PC-3 (cell line): ENCODE data around the gene WWC1. TPM values are rescaled to one million over a fixed set of nuclear protein-coding genes. Genes with fewer than 3 reads are reported as not detected.

Experiments
- ATAC-seq: fragments of 200-7000 bp; cut with Tn5 transposase; 2 replicates; pipeline ENCODE4 v1.9.1; 2020; ENCODE audit warnings: mild to moderate bottlenecking, moderate library complexity
- BruUV-seq: library from RNA; stranded (reverse); fragments of 400-500 nt; replicated peaks from 2 replicates; lab custom pipeline; 2021; lab: Mats Ljungman, UMichigan
- CTCF ChIA-PET: fragments of 300-600 bp; sonication (Branson Sonifier 250); formaldehyde crosslinking; loops from one replicate; lab custom pipeline; 2022; ENCODE audit warnings: antibody characterized with exemption; lab: Charles Lee
- POLR2A ChIA-PET: fragments of 300-600 bp; sonication (Branson Sonifier 250); formaldehyde crosslinking; loops from one replicate; lab custom pipeline; 2022; ENCODE audit warnings: antibody characterized with exemption; ENCODE audit not compliant: unreplicated experiment; lab: Charles Lee
- DNase-seq: peaks from one replicate; pipeline ENCODE4 v3.0.0-alpha.2; 2015
- H2AFZ ChIP-seq: fragments of 300-600 bp; sonication (generic); 2 replicates; pipeline ENCODE4 v1.6.0; 2016; ENCODE audit warnings: antibody characterized with exemption, low read length
- H3F3A ChIP-seq: fragments of 300-600 bp; sonication (generic); one replicate; pipeline ENCODE4 v1.6.0; 2017; ENCODE audit warnings: antibody characterized with exemption, low read length, control low read depth, mild to moderate bottlenecking; ENCODE audit not compliant: unreplicated experiment
- H3K27ac ChIP-seq: fragments of 300-600 bp; sonication (generic); 2 replicates; pipeline ENCODE4 v1.5.1; 2016; ENCODE audit warnings: mild to moderate bottlenecking, low read length
- H3K27me3 ChIP-seq: fragments of 300-600 bp; sonication (generic); 2 replicates; pipeline ENCODE4 v1.6.1; 2016; ENCODE audit warnings: low read length, mixed read lengths
- H3K36me3 ChIP-seq: fragments of 300-600 bp; sonication (generic); 2 replicates; pipeline ENCODE4 v1.6.1; 2016; ENCODE audit warnings: low read depth, mixed run types, low read length, mixed read lengths
- H3K4me1 ChIP-seq: fragments of 300-600 bp; sonication (generic); 2 replicates; pipeline ENCODE4 v1.5.1; 2016; ENCODE audit warnings: low read length; ENCODE audit not compliant: insufficient read depth
- H3K4me2 ChIP-seq: fragments of 300-600 bp; sonication (generic); 2 replicates; pipeline ENCODE4 v1.6.0; 2016; ENCODE audit warnings: low read length
- H3K4me3 ChIP-seq: fragments of 300-600 bp; sonication (generic); 2 replicates; pipeline ENCODE4 v1.5.1; 2016; ENCODE audit warnings: mild to moderate bottlenecking, low read length, mixed read lengths
- H3K79me2 ChIP-seq: fragments of 300-600 bp; sonication (generic); 2 replicates; pipeline ENCODE4 v1.6.1; 2017; ENCODE audit warnings: low read length, mixed read lengths
- H3K9ac ChIP-seq: fragments of 300-600 bp; sonication (generic); 2 replicates; pipeline ENCODE4 v1.6.0; 2016; ENCODE audit warnings: mild to moderate bottlenecking, low read length
- H3K9me2 ChIP-seq: fragments of 300-600 bp; sonication (generic); replicated peaks from 2 replicates; pipeline ENCODE4 v1.6.1; 2016; ENCODE audit warnings: mixed run types, low read length, mixed read lengths
- H3K9me3 ChIP-seq: fragments of 300-600 bp; sonication (generic); 2 replicates; pipeline ENCODE4 v1.6.1; 2016; ENCODE audit warnings: low read length, mixed read lengths
- H4K20me1 ChIP-seq: fragments of 300-600 bp; sonication (generic); 2 replicates; pipeline ENCODE4 v1.6.1; 2016; ENCODE audit warnings: low read length, mixed read lengths
- EZH2 ChIP-seq: fragments of 300-600 bp; sonication (generic); IDR thresholded peaks from one replicate; pipeline ENCODE4 v1.6.1; 2017; ENCODE audit warnings: antibody characterized with exemption, mild to moderate bottlenecking, low read length; ENCODE audit not compliant: unreplicated experiment
- EZH2phosphoT487 ChIP-seq: fragments of 300-600 bp; sonication (generic); IDR thresholded peaks from 2 replicates; pipeline ENCODE4 v1.6.1; 2018; ENCODE audit warnings: mild to moderate bottlenecking, antibody characterized with exemption, low read length, borderline replicate concordance
- intact Hi-C: fragments of 100-400 bp; cut with micrococcal nuclease; formaldehyde crosslinking; loops from 2 replicates; pipeline ENCODE4 v1.9.0; 2023
- total RNA-seq: library from RNA; depleted of rRNA; stranded (reverse); fragments of >200 nt; gene quantifications from 2 replicates; pipeline ENCODE4 v1.2.3, GENCODE V29; 2014
- TF ChIP-seq, protein P1 (sequence below): fragments of 300-600 bp; sonication (generic); conservative IDR thresholded peaks from 2 replicates; pipeline ENCODE4 v1.5.1; 2017; ENCODE audit warnings: antibody characterized with exemption, low read depth, mild to moderate bottlenecking, low read length

The WWC1 gene
- total RNA-seq, 1 experiment from 2014 or later = 31.8 TPM

- H2AFZ ChIP-seq = no peak overlapping the region
- TF ChIP-seq EZH2 = no peak
- TF ChIP-seq, protein P1, sequence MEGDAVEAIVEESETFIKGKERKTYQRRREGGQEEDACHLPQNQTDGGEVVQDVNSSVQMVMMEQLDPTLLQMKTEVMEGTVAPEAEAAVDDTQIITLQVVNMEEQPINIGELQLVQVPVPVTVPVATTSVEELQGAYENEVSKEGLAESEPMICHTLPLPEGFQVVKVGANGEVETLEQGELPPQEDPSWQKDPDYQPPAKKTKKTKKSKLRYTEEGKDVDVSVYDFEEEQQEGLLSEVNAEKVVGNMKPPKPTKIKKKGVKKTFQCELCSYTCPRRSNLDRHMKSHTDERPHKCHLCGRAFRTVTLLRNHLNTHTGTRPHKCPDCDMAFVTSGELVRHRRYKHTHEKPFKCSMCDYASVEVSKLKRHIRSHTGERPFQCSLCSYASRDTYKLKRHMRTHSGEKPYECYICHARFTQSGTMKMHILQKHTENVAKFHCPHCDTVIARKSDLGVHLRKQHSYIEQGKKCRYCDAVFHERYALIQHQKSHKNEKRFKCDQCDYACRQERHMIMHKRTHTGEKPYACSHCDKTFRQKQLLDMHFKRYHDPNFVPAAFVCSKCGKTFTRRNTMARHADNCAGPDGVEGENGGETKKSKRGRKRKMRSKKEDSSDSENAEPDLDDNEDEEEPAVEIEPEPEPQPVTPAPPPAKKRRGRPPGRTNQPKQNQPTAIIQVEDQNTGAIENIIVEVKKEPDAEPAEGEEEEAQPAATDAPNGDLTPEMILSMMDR = no peak
- TF ChIP-seq EZH2phosphoT487 = no peak
- no peaks in the 10 kb centered on the region for H3K4me1 ChIP-seq
- H3K4me3 ChIP-seq = no peak overlapping the region
- DNase-seq (no peak), ATAC-seq (no peak)
- no peaks in the 10 kb centered on the region for H3K9me3 ChIP-seq
- POLR2A ChIA-PET = no interaction called here
- no peaks in the 10 kb centered on the region for H3F3A ChIP-seq
- CTCF ChIA-PET = no interaction called here
- no peak overlapping the region for H3K4me2 ChIP-seq
- no peak overlapping the region for H3K27ac ChIP-seq
- H3K79me2 ChIP-seq = no peaks in the 10 kb centered on the region
- no peaks in the 10 kb centered on the region for H4K20me1 ChIP-seq
- H3K9ac ChIP-seq = no peak overlapping the region
- H3K36me3 ChIP-seq = no peaks in the 10 kb centered on the region
- no peaks in the 10 kb centered on the region for H3K27me3 ChIP-seq
- intact Hi-C loops = no loop called here
- H3K9me2 ChIP-seq = no peaks in the 10 kb centered on the region
- no TSS peak for BruUV-seq
Measured at GRCh38 chr5:168262042-168262743, 29.3 kb upstream of the WWC1 start.

DNA sequence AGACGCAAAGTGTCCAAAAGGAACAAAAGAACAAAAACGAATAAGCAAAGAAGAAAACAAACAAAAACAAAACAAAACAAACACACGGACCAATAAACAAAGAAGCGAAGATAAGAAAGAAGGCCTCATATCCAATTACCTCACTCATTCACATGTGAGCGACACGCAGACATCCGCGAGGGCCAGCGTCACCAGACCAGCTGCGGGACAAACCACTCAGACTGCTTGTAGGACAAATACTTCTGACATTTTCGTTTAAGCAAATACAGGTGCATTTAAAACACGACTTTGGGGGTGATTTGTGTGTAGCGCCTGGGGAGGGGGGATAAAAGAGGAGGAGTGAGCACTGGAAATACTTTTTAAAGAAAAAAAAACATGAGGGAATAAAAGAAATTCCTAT lies 28.3 kb upstream of the WWC1 start:
- CTCF ChIA-PET = no interaction called here
- TF ChIP-seq EZH2phosphoT487 (no peak), EZH2 (no peak)
- TF ChIP-seq, protein P1 = no peak
- H3K4me3 ChIP-seq = no peak overlapping the region
- H3K79me2 ChIP-seq = no peaks in the 10 kb centered on the region
- H3K27me3 ChIP-seq = no peaks in the 10 kb centered on the region
- no TSS peak for BruUV-seq
- no peaks in the 10 kb centered on the region for H3K9me2 ChIP-seq
- DNase-seq (no peak), ATAC-seq (no peak)
- intact Hi-C loops = no loop called here
- no peak overlapping the region for H3K4me2 ChIP-seq
- H3K4me1 ChIP-seq = no peaks in the 10 kb centered on the region
- H3K27ac ChIP-seq = no peak overlapping the region
- no peaks in the 10 kb centered on the region for H3F3A ChIP-seq
- H3K36me3 ChIP-seq = no peaks in the 10 kb centered on the region
- no peak overlapping the region for H2AFZ ChIP-seq
- no peak overlapping the region for H3K9ac ChIP-seq
- POLR2A ChIA-PET = no interaction called here
- no peaks in the 10 kb centered on the region for H4K20me1 ChIP-seq
- H3K9me3 ChIP-seq = no peaks in the 10 kb centered on the region

- Histone ChIP-seq H3K36me3 (no peaks in the 10 kb centered on the region), H4K20me1 (no peaks in the 10 kb centered on the region), H3K9ac (no peak overlapping the region), H3K4me3 (no peak overlapping the region), H3K27ac (no peak overlapping the region), H3K27me3 (no peaks in the 10 kb centered on the region), H2AFZ (no peak overlapping the region), H3K79me2 (no peaks in the 10 kb centered on the region), H3K4me1 (peaks cover 18% of the 10 kb centered on the region), H3K4me2 (no peak overlapping the region), H3K9me3 (no peaks in the 10 kb centered on the region), H3K9me2 (no peaks in the 10 kb centered on the region), H3F3A (no peaks in the 10 kb centered on the region)
- no peak for DNase-seq
- CTCF ChIA-PET = no interaction called here
- TF ChIP-seq, protein P1 = no peak
- TF ChIP-seq EZH2 = no peak
- TF ChIP-seq EZH2phosphoT487 = no peak
- POLR2A ChIA-PET = interaction anchor here (0.5 kb wide), 1 partner anchor 66 kb away, joined by 14 read pairs; no protein-coding TSS in a partner anchor
- BruUV-seq = no TSS peak
- no peak for ATAC-seq
- intact Hi-C loops = no loop called here
Measured at GRCh38 chr5:168266016-168266415, 25.4 kb upstream of the WWC1 start.
